HCT116 (cell line): ENCODE measurements around the gene ACVR1. TPM values are rescaled to one million over a fixed set of nuclear protein-coding genes. Genes with fewer than 3 reads are reported as not detected.

Source experiments
- ATAC-seq: fragments of 200-7000 bp; cut with Tn5 transposase; 2 replicates; pipeline ENCODE4 v1.9.1; 2020; ENCODE audit warnings: mild to moderate bottlenecking, moderate library complexity
- BruUV-seq: library from RNA; stranded (reverse); fragments of 400-500 nt; replicated peaks from 2 replicates; lab custom pipeline; 2021; lab: Mats Ljungman, UMichigan
- CTCF ChIA-PET: fragments of 300-600 bp; sonication (Branson Sonifier 250); formaldehyde crosslinking; loops from one replicate; lab custom pipeline; 2021; ENCODE audit warnings: antibody characterized with exemption; lab: Charles Lee
- POLR2A ChIA-PET: fragments of 300-600, 350-600 bp; sonication (Branson Sonifier 250); formaldehyde crosslinking; loops from one replicate; lab custom pipeline; 2021; ENCODE audit warnings: antibody characterized with exemption; lab: Charles Lee
- RAD21 ChIA-PET, 2 experiments: fragments of 300-600 bp; sonication (Branson Sonifier 250); formaldehyde crosslinking; loops; one replicate each; lab custom pipeline; 2023; ENCODE audit warnings: low total read pairs in 2 of 2; ENCODE audit not compliant: uncharacterized antibody in 2 of 2, unreplicated experiment in 2 of 2, low non-redundant PET in 1 of 2; lab: Charles Lee
- DNase-seq: peaks from one replicate; pipeline ENCODE4 v3.0.0-alpha.2; 2010; ENCODE audit warnings: low read depth, low spot score
- H2AFZ ChIP-seq: fragments of 200-600 bp; shearing (Covaris generic), sonication (generic); 2 replicates; pipeline ENCODE4 v1.6.1; 2017; ENCODE audit warnings: low read depth, mixed run types, mixed read lengths, antibody characterized with exemption, low read length; ENCODE audit not compliant: poor library complexity, severe bottlenecking
- H3K27ac ChIP-seq: 2 replicates; pipeline ENCODE4 v1.5.1; 2012; ENCODE audit warnings: low read depth, low read length
- H3K27me3 ChIP-seq: fragments of 200-600 bp; sonication (generic); 2 replicates; pipeline ENCODE4 v1.6.1; 2016; ENCODE audit warnings: mixed run types, low read length, mixed read lengths; ENCODE audit not compliant: insufficient read depth
- H3K36me3 ChIP-seq, 2 experiments: fragments of 200-500 bp in 1 of 2; fragments of 200-600 bp in 1 of 2; sonication (Bioruptor generic) in 1 of 2; sonication (generic) in 1 of 2; 2 replicates each; pipeline versions ENCODE4 v1.5.1 to v1.6.1; 2014 to 2016; ENCODE audit warnings: low read length in 2 of 2, inconsistent platforms in 1 of 2, mixed read lengths in 1 of 2, mixed run types in 1 of 2; ENCODE audit not compliant: insufficient read depth in 2 of 2, control insufficient read depth in 1 of 2
- H3K4me1 ChIP-seq, 2 experiments: fragments of 200-600 bp in 1 of 2; sonication (generic) in 1 of 2; 2 replicates each; pipeline versions ENCODE4 v1.5.1 to v1.6.1; 2012 to 2017; ENCODE audit warnings: low read length in 2 of 2, inconsistent platforms in 1 of 2, mild to moderate bottlenecking in 1 of 2, mixed read lengths in 1 of 2, mixed run types in 1 of 2, moderate library complexity in 1 of 2; ENCODE audit not compliant: insufficient read depth in 2 of 2, control insufficient read depth in 1 of 2
- H3K4me2 ChIP-seq: fragments of 200-600 bp; sonication (generic); 2 replicates; pipeline ENCODE4 v1.6.1; 2017; ENCODE audit warnings: mixed run types, low read length, mixed read lengths
- H3K4me3 ChIP-seq, 2 experiments: fragments of 200-600 bp in 1 of 2; sonication (generic) in 1 of 2; replicated peaks in 1 of 2; 2 replicates each; pipeline ENCODE4 v1.5.1; 2011 to 2016; ENCODE audit warnings: low read length in 2 of 2, control low read depth in 1 of 2, low read depth in 1 of 2, mild to moderate bottlenecking in 1 of 2, mixed read lengths in 1 of 2, mixed run types in 1 of 2
- H3K79me2 ChIP-seq: fragments of 200-600 bp; sonication (generic); 2 replicates; pipeline ENCODE4 v1.6.1; 2017; ENCODE audit warnings: mild to moderate bottlenecking, mixed run types, low read length, moderate library complexity, mixed read lengths; ENCODE audit not compliant: insufficient read depth
- H3K9ac ChIP-seq: fragments of 200-600 bp; sonication (generic); 2 replicates; pipeline ENCODE4 v1.6.1; 2016; ENCODE audit warnings: low read length, mixed read lengths
- H3K9me2 ChIP-seq: fragments of 200-600 bp; sonication (generic), shearing (Covaris generic); 2 replicates; pipeline ENCODE4 v1.6.1; 2017; ENCODE audit warnings: mixed run types, mild to moderate bottlenecking, moderate library complexity; ENCODE audit not compliant: insufficient read depth
- H3K9me3 ChIP-seq, 2 experiments: fragments of 200-500 bp in 1 of 2; fragments of 200-600 bp in 1 of 2; sonication (Bioruptor generic) in 1 of 2; sonication (generic) in 1 of 2; 2 replicates each; pipeline ENCODE4 v1.6.1; 2014 to 2017; ENCODE audit warnings: low read length in 2 of 2, mixed read lengths in 2 of 2, inconsistent platforms in 1 of 2, low read depth in 1 of 2, mild to moderate bottlenecking in 1 of 2, mixed run types in 1 of 2, moderate library complexity in 1 of 2; ENCODE audit not compliant: control insufficient read depth in 1 of 2, insufficient read depth in 1 of 2
- H4K20me1 ChIP-seq: fragments of 200-600 bp; sonication (generic), shearing (Covaris generic); 2 replicates; pipeline ENCODE4 v1.6.1; 2017; ENCODE audit warnings: mixed run types, mild to moderate bottlenecking, moderate library complexity; ENCODE audit not compliant: insufficient read depth
- ATF3 ChIP-seq: IDR thresholded peaks from 2 replicates; pipeline ENCODE4 v1.6.1; 2012
- CBX3 ChIP-seq: IDR thresholded peaks from 2 replicates; pipeline ENCODE4 v1.6.1; 2012; ENCODE audit warnings: low read depth
- CEBPB ChIP-seq: IDR thresholded peaks from 2 replicates; pipeline ENCODE4 v1.6.1; 2012; ENCODE audit warnings: low read depth
- CTCF ChIP-seq, 3 experiments: fragments of 200-600 bp in 1 of 3; sonication (generic) in 1 of 3; IDR thresholded peaks in 2 of 3; conservative IDR thresholded peaks in 1 of 3; 2 replicates each; pipeline ENCODE4 v1.5.1; 2012 to 2017; ENCODE audit warnings: low read depth in 2 of 3, low read length in 2 of 3, antibody characterized with exemption in 1 of 3, borderline replicate concordance in 1 of 3, control low read depth in 1 of 3, mild to moderate bottlenecking in 1 of 3, mixed read lengths in 1 of 3, mixed run types in 1 of 3, moderate library complexity in 1 of 3; ENCODE audit not compliant: insufficient read depth in 1 of 3
- EGR1 ChIP-seq: IDR thresholded peaks from 2 replicates; pipeline ENCODE4 v1.6.1; 2012; ENCODE audit warnings: low read depth
- EZH2 ChIP-seq: fragments of 200-600 bp; sonication (generic); IDR thresholded peaks from 2 replicates; pipeline ENCODE4 v1.6.1; 2017; ENCODE audit warnings: antibody characterized with exemption, mixed run types
- EZH2phosphoT487 ChIP-seq: fragments of 200-600 bp; IDR thresholded peaks from 2 replicates; pipeline ENCODE4 v1.6.1; 2018; ENCODE audit warnings: antibody characterized with exemption, borderline replicate concordance
- FOSL1 ChIP-seq: IDR thresholded peaks from 2 replicates; pipeline ENCODE4 v1.6.1; 2012; ENCODE audit warnings: low read depth
- JUND ChIP-seq: IDR thresholded peaks from 2 replicates; pipeline ENCODE4 v1.6.1; 2012
- POLR2AphosphoS5 ChIP-seq: IDR thresholded peaks from 2 replicates; pipeline ENCODE4 v1.6.1; 2011; ENCODE audit warnings: mild to moderate bottlenecking, low read depth, low read length, moderate library complexity
- RAD21 ChIP-seq: IDR thresholded peaks from 2 replicates; pipeline ENCODE4 v1.6.1; 2012; ENCODE audit warnings: low read depth, mild to moderate bottlenecking
- REST ChIP-seq: IDR thresholded peaks from 2 replicates; pipeline ENCODE4 v1.6.1; 2012; ENCODE audit warnings: low read depth
- SIN3A ChIP-seq: IDR thresholded peaks from 2 replicates; pipeline ENCODE4 v1.6.1; 2012; ENCODE audit warnings: low read depth
- SRF ChIP-seq: IDR thresholded peaks from 2 replicates; pipeline ENCODE4 v1.6.1; 2012; ENCODE audit warnings: low read depth
- ZFX ChIP-seq: fragments of 450-650 bp; IDR thresholded peaks from 2 replicates; pipeline ENCODE4 v1.6.1; 2017
- intact Hi-C: fragments of 100-400 bp; cut with micrococcal nuclease; formaldehyde crosslinking; loops from 2 replicates; pipeline ENCODE4 v1.10.0; 2022
- total RNA-seq: library from RNA; stranded (reverse); gene quantifications from one replicate; pipeline ENCODE4 v1.2.1, GENCODE V29; 2021; ENCODE audit not compliant: unreplicated experiment
- TF ChIP-seq, protein P1 (sequence below): IDR thresholded peaks from 2 replicates; pipeline ENCODE4 v1.6.1; 2012
- TF ChIP-seq, protein P2 (sequence below): IDR thresholded peaks from 2 replicates; pipeline ENCODE4 v1.6.1; 2011; ENCODE audit warnings: mild to moderate bottlenecking, low read length, moderate library complexity; ENCODE audit not compliant: insufficient replicate concordance; ENCODE audit errors: extremely low read depth

The ACVR1 gene
- total RNA-seq, 1 experiment from 2014 or later: 16.9 TPM

DNA sequence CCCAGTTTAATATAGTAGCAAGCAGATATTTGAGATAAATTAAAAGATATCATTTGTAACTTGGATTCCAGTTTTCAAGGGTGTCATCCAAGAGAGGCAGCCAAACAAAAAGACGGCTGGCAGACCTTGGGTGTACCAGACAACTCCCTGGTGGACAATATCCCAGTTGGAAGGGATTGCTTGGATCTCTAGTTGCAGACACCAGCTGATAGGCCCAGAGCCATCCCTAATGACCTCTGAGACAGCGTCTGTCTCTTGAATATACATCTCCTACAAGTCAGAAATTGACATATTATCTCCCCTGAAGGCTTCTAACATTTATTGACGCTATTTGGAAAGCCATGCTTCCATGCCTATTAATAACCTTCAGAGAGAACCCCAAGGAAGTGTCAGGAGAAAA, 67.7 kb downstream of the ACVR1 start:
- Histone ChIP-seq H3K9me3 (no peaks in the 10 kb centered on the region), H3K27me3 (no peaks in the 10 kb centered on the region), H3K4me1 (no peaks in the 10 kb centered on the region), H3K9me2 (no peaks in the 10 kb centered on the region), H3K36me3 (no peaks in the 10 kb centered on the region), H3K9ac (no peak overlapping the region), H3K79me2 (no peaks in the 10 kb centered on the region), H3K4me3 (no peak overlapping the region), H3K4me2 (no peak overlapping the region), H2AFZ (no peak overlapping the region), H3K27ac (no peak overlapping the region), H4K20me1 (no peaks in the 10 kb centered on the region; the same call in 1 of the 2 replicates)
- no peak for TF ChIP-seq SRF
- TF ChIP-seq SIN3A: no peak
- no peak for TF ChIP-seq JUND
- no peak for TF ChIP-seq EGR1
- TF ChIP-seq RAD21: no peak
- no peak for TF ChIP-seq POLR2AphosphoS5
- TF ChIP-seq CBX3: no peak
- TF ChIP-seq, protein P1, sequence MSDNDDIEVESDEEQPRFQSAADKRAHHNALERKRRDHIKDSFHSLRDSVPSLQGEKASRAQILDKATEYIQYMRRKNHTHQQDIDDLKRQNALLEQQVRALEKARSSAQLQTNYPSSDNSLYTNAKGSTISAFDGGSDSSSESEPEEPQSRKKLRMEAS: no peak
- TF ChIP-seq ZFX: no peak
- no peak for TF ChIP-seq REST
- TF ChIP-seq, protein P2, sequence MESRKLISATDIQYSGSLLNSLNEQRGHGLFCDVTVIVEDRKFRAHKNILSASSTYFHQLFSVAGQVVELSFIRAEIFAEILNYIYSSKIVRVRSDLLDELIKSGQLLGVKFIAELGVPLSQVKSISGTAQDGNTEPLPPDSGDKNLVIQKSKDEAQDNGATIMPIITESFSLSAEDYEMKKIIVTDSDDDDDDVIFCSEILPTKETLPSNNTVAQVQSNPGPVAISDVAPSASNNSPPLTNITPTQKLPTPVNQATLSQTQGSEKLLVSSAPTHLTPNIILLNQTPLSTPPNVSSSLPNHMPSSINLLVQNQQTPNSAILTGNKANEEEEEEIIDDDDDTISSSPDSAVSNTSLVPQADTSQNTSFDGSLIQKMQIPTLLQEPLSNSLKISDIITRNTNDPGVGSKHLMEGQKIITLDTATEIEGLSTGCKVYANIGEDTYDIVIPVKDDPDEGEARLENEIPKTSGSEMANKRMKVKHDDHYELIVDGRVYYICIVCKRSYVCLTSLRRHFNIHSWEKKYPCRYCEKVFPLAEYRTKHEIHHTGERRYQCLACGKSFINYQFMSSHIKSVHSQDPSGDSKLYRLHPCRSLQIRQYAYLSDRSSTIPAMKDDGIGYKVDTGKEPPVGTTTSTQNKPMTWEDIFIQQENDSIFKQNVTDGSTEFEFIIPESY: no peak
- no peak for TF ChIP-seq EZH2phosphoT487
- no peak for TF ChIP-seq CEBPB
- TF ChIP-seq CTCF (IDR thresholded peaks at IDR 0.05 in 2 of 3, conservative IDR thresholded peaks at IDR 0.05 in 1 of 3; ENCODE audit: borderline replicate concordance in 1 of 3, insufficient read depth in 1 of 3, low read depth in 2 of 3, low read length in 2 of 3): no peak
- no peak for TF ChIP-seq EZH2
- no peak for TF ChIP-seq FOSL1
- no peak for TF ChIP-seq ATF3
- DNase-seq (no peak), ATAC-seq (no peak)
- ChIA-PET CTCF (no interaction called here), POLR2A (no interaction called here), RAD21 (no interaction called here)
- BruUV-seq: no TSS peak
- intact Hi-C loops: no loop called here
